HG02763 (cell line): Measurements from ENCODE around the gene HRH2.
"Not testable (repeated sequence)": the region's sequence is repeated elsewhere in the genome, so short reads cannot be mapped to it uniquely, and the experiment has no call there.

Experiments used
- ATAC-seq: cut with Tn5 transposase; IDR thresholded peaks from one replicate; pipeline ENCODE4 v1.9.1; 2021; ENCODE audit warnings: mild to moderate bottlenecking, moderate library complexity; ENCODE audit not compliant: unreplicated experiment

HRH2 gene, protein sequence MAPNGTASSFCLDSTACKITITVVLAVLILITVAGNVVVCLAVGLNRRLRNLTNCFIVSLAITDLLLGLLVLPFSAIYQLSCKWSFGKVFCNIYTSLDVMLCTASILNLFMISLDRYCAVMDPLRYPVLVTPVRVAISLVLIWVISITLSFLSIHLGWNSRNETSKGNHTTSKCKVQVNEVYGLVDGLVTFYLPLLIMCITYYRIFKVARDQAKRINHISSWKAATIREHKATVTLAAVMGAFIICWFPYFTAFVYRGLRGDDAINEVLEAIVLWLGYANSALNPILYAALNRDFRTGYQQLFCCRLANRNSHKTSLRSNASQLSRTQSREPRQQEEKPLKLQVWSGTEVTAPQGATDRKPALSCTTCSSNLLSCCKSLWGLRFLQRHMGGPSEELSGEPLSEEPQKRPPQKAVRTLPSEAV

DNA sequence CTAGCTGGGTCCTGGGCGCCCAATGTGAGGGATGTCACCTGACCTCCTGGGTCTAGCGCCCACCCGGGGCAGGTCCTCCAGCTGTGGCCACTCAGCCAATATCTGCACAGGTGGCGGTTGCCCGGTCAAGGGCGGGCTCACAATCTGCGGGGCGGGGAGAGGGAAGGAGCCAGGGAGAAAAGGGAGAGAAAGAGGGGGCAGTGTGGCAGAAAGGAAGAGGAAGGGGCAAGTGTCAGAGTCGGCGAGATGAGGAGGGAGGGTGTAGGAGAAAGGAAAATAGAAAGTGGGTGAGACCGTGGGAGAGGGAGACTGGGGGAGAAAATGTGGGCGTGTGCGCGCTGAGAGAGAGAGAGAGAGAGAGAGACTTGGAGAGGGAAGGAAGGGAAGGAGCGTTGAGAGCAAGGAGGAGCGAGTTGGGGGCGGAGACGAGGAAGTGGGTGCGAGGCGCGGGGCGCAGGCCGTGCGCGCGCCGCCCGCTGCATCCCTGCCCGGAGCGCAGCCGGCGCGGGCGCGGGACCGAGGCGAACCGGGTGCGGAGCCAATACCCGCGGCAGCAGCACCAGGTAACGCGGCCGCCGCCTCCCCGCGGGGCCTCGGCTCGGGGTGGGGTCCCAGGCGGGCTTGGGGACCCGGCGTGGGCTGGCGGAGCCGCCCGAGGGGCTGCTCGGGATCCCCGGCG lies at the start of gene HRH2:
HRH2 (plus strand) TSS at position 479 of the 679 bp plus-strand sequence. CDS start 25,163 bp downstream, outside the sequence.
- no peak for ATAC-seq

DNA sequence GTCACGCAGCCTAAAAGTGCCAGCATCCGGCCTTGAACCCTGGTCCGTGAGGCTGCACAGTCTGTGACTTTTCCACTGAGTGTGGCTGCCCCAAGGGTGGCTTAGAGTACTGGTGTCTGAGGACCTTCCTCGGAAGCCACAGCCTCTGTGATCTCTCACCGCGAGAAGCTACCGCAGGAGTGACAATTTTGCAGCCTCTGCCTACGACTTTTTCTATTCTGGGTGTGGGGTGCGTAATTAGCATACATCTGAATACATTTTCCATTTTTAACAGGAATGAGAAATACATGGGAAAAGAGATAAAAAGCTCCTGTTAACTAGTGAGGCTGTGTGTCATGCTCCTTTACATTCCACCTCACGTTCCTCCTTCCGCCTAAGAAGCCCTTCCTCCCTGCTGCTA lies 48.3 kb upstream of the HRH2 start:
- no peak for ATAC-seq

DNA sequence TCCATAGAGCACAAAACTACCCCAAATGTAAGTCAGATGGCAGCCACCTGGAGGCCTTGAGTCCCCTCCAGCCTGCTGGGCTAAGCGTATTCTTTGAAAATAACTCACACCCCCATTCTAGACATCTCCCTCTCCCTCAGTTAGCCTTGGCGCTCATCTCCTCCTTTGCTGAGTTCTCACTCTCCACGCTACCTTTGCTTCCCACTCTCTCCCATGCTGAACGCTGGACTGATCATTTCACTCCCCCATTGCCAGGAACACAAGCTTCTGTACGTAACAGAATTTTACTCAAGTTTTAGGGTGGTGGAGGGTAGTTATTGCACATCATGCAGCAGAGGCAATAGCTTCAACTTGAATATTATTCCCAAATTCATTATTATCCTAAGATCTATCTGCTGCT lies 47.5 kb upstream of the HRH2 start:
- ATAC-seq, result no peak

DNA sequence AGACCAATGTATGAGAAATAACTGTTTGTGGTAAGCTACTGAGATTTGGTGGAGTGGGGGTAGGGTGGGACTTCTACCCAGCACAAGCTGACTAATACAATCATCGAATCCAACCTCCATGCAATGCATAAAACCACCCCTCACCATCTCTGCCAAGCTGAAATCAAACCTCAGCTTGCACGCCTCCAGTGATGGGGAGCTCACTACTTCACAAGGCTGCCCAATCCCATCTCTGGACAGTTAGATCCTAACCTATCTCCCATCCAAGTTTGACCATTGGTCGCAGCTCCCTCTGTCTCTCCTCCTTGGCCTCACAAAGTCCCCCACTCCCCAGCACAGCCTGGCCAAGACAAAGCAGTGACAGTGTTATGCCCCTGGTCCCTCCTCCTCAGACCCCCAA lies 47.0 kb upstream of the HRH2 start:
- no peak for ATAC-seq

DNA sequence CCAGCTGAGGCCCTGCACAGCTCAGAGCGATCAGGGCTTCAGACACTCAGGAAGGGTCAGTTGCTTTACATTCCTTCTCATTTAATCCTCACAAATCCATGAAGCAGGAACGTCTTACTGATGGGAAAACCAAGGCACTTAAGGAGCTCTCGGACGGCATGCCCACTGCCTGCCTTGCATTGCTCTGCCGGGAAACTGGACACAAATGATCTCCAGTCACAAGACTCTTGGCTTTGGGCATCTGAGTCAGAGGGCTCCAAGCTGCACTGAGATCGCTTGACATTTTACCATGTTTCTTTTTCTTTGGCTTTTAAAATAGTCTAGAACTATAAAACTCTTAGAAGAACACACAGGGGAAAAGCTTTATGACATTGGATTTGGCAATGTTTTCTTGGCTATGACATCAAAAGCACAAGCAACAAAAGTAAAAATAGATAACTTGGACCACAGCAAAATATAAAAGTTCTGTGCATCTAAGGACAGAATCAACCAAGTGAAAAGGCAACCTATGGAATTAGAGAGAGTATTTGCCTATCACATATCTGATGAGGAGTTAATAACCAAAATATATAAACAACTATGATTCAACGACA lies 43.6 kb upstream of the HRH2 start:
- ATAC-seq, result no peak

DNA sequence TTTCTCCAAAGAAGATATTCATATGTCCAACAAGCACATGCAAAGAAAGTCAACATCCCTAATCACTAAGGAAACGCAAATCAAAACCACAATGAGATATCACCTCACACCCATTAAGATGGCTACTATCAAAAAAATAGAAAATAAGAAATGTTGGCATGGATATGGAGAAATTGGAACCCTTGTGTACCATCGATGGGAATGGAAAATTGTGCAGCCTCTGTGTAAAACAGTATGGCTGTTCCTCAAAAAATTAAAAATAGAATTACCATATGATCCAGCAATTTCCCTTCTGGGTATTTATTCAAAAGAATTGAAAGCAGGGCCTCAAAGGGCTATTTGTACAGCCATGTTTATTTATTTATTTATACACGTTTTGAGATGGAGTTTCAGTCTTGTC lies 43.0 kb upstream of the HRH2 start:
- ATAC-seq, result no peak

DNA sequence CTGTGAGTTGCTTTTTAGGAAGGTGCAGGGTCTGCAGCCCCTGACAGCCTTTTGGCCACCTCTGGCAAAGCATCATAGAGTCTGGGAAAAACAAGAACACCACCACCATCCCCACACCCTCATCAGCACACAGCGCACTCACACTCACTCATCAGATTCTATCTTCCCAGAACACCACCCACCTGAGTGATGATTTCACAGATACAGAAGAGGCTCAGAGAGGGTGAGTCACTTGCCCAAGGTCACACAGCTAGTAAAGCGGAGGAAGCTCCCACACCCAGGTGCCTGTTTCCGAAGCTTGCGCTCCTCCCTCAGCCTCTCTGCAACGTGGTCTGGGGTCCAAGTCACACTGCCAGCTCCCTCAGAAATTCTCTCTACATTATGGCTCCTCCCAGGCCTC lies 41.8 kb upstream of the HRH2 start:
- ATAC-seq, result no peak

DNA sequence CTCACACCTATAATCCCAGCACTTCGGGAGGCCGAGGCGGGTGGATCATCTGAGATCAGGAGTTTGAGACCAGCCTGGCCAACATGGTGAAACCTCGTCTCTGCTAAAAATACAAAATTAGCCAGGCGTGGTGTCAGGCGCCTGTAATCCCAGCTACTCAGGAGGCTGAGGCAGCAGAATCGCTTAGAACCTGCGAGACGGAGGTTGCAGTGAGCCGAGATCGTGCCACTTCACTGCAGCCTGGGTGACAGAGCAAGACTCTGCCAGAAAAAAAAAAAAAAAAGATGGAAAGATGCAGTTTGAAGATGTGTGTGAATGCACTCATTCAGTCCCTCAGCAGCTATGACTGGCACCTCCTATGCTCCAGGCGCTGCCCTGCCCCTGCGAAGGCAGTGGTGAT lies 41.3 kb upstream of the HRH2 start:
- not testable (repeated sequence) for ATAC-seq

DNA sequence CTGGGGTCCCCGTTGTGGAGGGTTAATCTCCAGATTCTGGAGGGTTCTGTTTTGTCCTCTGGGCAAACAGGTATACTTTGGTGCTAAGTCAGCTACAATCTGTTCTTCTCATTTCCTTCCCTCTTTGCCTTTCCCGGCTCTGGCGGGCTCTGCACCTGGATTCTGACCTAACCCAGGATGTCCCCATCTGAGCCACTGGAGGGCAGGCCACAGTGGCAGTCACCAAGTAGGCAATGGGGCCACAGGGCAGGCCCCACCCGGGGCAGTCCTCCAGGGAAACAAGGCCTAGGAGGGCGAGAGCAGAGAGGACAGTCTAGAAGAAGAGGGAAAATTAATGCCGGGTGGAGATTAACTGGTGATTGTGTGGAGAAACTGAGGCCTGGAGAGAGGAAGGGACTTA lies 40.4 kb upstream of the HRH2 start:
- no peak for ATAC-seq

DNA sequence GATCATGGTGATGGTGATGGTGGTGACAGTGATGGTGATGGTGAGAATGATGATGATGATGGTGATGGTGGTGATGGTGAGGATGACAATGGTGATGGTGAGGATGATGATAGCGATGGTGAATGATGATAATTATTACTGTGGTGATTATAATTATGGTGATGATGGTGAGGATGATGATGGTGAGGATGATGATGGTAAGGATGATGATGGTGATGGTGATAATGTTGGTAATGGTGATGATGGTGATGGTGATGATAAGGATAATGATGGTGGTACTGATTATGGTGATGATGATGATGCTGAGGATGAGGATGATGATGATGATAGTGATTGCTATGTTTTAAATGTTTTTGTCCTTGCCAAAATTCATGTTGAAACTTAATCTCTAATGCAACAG lies 37.3 kb upstream of the HRH2 start:
- no peak for ATAC-seq

DNA sequence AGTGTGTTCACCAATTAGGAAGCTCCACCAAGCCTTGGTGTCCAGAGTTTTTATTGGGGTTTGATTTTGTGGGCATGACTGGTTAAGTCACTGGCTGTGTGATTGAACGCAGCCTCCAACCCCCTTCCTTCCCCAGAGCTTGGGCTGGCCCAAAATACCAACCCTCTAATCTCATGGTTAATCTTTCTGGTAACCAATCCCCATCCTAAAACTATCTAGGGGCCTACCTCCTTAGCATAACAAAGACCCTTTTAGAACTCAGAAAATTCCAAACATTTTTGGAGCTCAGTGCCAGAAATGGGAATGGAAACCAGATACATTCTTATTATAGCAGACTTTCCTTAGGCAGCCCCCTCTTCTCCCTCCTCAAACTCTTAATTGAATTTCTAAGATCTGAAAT lies 35.9 kb upstream of the HRH2 start:
- ATAC-seq, result no peak

DNA sequence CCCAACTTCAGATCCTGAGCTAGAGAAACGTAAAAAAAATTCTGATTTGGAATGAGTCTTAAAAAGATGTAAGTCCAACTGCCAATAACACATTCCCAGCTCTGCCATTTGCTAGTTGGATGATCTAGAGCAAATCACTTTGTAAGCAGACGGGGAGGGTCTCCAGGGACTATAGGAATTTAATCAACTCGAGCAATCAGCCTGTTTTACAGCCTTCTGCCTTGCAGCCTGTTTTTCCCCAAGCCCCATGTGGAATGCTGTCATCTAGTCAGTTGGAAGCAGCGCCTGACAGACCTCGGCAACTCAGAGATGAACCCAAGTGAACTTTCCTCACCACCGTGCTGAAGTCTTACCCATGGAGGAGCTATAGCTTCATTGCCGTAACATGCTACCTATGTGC lies 34.8 kb upstream of the HRH2 start:
- no peak for ATAC-seq

DNA sequence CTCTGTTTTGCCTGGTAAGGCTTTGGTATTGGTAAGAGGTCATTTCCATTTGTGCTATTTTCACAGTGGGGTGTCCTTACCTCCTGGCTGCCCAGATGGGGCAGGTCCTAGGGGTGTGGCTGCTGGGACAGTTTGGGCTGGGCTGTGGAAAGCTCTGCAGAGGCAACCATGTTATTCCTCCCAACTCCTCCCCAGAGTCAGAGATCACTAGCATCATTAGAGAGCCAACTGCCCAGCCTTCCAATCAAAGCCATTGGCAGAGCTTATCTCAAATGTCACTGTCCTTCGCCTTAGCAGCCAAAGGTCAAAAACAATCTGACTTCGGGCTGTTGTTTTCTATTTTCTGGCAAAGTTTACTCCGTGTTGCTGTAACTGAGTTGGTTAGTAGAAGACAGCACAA lies 33.6 kb upstream of the HRH2 start:
- ATAC-seq, result no peak

DNA sequence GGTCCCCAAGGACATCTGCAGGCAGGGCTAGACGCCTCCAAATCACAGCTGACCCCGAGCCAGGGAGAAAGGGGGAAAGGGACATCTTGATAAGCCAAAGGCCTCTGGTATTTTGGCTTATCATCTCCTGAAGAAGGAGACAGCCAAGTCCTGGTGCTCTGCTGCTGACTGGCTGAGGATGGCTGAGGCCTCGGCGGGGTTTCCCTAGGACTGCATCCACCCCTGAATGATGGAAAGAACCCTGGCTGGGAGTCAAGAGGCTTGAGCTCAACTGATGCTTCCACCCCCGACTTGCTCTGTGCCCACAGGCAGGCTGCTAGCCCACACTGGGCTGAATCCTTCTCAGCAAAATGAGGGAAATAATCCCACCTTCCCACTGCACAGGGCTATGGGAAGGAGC lies 30.9 kb upstream of the HRH2 start:
- no peak for ATAC-seq

DNA sequence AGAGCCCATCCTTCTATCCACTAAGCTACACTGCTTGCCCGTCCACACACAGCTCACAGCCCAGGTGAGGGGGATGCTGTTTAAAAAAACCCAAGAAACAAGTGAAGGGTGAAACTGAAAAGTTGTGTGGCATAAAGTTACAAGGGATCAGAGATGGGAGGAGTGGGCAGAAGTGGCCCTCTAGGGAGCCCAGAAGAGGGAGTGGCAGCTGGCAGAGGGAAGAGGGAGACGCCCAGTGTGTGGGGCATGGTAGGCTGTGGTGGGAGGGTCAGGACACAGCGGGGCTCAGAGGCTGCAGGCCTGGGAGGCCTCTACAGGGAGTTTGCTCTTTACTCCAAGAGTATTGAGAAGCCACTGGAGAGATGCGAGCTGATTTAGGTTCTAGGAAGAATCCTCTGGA lies 30.1 kb upstream of the HRH2 start:
- ATAC-seq, result no peak

DNA sequence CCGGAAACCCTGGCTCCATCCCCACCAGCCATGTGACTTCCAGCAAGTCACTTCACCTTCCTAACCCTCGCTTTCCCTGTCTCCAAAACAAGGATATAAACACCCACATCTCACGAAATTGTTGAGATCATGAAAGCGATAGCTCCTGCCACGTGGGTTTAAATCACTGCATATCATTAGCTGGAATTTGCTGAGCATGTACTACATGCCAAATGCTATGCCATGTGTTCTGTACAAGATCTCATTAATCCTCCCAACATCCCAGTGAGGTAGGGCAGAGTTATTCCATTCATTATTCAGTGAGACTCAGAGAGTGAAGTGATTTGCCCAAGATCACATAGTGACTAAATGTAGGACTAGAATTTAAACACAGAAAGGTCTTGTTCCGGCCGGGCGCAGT lies 29.2 kb upstream of the HRH2 start:
- no peak for ATAC-seq

DNA sequence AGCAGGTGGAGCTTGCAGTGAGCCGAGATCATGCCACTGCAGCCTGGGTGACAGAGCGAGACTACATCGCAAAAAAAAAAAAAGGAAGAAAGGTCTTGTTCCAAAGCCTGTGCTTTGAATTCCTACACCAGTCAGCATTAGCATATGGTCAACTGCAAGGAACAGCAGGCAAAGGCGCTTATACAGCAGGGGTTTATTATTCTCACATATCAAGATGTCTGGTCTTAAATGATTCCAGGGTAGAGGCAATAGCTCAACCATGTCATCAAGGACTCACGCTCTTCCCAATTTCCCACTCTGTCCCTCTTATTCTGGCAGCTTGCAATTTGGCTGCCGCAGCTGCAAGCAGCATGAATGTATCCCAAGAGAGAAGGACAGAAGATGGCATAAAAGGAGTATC lies 28.6 kb upstream of the HRH2 start:
- ATAC-seq, result no peak

DNA sequence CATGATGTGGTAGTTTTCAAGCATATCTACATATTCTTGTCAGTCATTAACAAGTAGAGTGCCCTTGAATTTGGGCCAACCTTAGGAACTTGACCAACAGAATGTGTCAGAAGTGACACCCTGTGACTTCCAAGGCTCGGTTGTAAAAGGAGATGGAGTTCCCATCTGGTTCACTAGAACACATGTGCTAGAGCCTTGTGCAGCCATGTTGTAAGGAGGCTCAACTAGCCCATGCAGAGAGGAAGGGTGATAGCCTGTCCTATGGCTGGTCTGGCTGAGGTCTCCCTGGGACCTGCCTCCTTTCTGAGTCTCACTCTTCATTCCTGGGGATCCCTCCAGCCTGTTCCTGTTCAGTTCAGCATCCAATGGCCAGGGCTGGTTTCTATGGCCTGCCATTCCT lies 28.1 kb upstream of the HRH2 start:
- ATAC-seq, result no peak

DNA sequence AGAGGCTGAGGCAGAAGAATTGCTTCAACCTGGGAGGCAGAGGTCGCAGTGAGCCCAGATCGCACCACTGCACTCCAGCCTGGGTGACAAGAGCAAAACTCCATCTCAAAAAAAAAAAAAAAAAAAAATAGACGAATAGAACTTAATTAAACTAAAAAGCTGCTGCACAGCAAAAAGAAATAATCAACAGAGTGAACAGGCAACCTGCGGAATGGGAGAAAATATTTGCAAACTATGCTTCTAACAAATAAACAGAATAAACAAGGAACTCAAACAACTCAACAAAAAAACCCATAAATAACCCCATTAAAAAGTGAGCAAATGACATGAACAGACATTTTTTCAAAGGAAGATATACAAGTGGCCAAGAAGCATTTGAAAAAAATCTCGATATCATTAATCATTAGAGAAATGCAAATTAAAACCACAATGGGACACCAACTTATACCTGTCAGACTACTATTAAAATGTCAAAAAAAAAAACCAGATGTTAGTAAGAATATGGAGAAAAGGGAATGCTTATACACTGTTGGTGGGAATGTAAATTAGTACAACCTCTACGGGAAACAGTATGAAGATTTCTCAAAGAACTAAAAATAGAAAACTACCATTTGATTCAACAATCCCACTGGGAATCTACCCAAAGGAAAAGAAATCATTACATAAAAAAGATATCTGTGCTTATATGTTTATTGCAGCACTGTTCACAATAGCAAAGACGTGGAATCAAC lies 21.9 kb upstream of the HRH2 start:
- no peak for ATAC-seq

DNA sequence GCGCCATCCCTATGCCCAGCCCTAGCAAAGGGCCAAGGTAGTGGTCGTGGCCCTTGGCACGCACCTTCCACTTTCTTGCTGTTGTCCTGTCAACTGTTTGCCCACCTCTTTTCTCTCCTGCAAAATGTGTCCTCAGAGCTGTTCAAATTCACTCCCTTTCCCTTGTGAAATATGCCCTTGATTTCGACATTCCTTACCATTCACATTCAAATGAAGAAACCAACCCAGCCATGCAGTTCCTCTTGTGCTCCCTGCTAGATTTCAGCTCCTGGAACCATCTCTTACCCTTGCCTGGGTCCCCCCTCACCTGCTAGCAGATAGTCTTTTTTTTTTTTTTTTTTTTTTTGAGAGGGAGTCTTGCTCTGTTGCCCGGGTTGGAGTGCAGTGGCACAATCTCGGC lies 19.6 kb upstream of the HRH2 start:
- no peak for ATAC-seq

DNA sequence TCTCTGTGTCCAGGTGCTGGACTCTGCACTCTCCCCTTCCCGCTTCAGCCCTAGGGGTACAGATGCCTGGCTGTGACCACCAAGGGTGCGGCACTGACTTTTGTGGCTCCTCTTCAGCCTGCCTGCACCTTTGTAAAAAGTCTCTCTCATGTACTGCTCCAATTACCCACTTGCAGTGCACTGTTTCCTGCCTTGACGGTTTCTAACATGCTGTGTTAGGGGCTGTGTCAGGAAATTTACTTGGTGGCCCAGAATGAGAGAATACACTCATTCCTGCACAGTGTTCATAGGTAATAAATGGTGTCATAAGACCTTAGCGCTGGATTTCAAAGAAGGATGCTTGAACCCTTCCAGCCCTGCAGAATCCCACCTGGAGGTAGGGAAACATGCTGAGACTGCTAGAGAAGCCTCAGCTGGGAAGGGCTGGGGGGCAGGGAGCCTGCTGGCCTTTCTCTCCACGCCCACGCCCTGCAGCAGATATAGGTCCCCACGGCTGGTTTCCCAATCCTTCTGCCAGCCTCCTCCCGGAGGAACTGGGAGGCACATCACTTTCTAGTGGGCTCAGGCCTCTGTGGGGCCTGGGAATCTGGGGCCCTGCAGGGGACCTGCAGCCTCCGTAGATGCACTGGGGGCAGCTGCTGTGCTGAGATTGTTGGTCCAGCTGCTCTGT lies 17.6 kb upstream of the HRH2 start:
- ATAC-seq, result no peak
